ENCODE results near the gene FXYD7. TPM values are rescaled to one million over a fixed set of nuclear protein-coding genes. Genes with fewer than 3 reads are reported as not detected.

Gene FXYD7
- total and polyA plus RNA-seq, 2 of the 13 experiments (the other 11 are each of a cell fraction or from before 2014, with no cell fraction given): 0.55 TPM; not detected in 1

- peak; percentile 74; the same call in 1 of the 2 replicates for TF ChIP-seq IKZF5 (CRISPR knock-in tag; IDR thresholded peaks at IDR 0.05)
- no peak for TF ChIP-seq HOXA7 (CRISPR knock-in tag; IDR thresholded peaks at IDR 0.05)
- TF ChIP-seq HMGXB4 (CRISPR knock-in tag; IDR thresholded peaks at IDR 0.05; ENCODE audit: borderline replicate concordance in 1 of 2, low read depth in 1 of 2): peak; percentile 34 to 63; a peak in 1 of 4 replicates
- TF ChIP-seq SP2 (CRISPR knock-in tag; IDR thresholded peaks at IDR 0.05): no peak
- peak; percentile 50; the same call in 1 of the 2 replicates for TF ChIP-seq ZFX (CRISPR knock-in tag; IDR thresholded peaks at IDR 0.05; ENCODE audit: low read depth)
- TF ChIP-seq PITX1 (CRISPR knock-in tag; IDR thresholded peaks at IDR 0.05): no peak
- TF ChIP-seq ZMAT3 (CRISPR knock-in tag; conservative IDR thresholded peaks at IDR 0.05): 0 out of 2 replicates have a peak, but pooled peaks have one; percentile 37
- peak; percentile 87 for TF ChIP-seq RAD21 (CRISPR knock-in tag; IDR thresholded peaks at IDR 0.05)
- no peak for TF ChIP-seq ZNF629 (CRISPR knock-in tag; conservative IDR thresholded peaks at IDR 0.05)
- TF ChIP-seq ZBTB49 (CRISPR knock-in tag; IDR thresholded peaks at IDR 0.05; ENCODE audit: borderline replicate concordance): no peak
- peak; percentile 69; the same call in 1 of the 2 replicates for TF ChIP-seq KDM4B (CRISPR knock-in tag; IDR thresholded peaks at IDR 0.05)
- peak; percentile 69 for TF ChIP-seq ELF3 (CRISPR knock-in tag; IDR thresholded peaks at IDR 0.05)
- 0 out of 2 replicates have a peak, but pooled peaks have one; percentile 39 for TF ChIP-seq ZBED4 (CRISPR knock-in tag; IDR thresholded peaks at IDR 0.05; ENCODE audit: borderline replicate concordance)
- peak; percentile 51 for TF ChIP-seq BCL6 (CRISPR knock-in tag; IDR thresholded peaks at IDR 0.05)
- TF ChIP-seq GABPA (IDR thresholded peaks at IDR 0.05; ENCODE audit: low read depth, low read length): no peak
- TF ChIP-seq GABPA (CRISPR knock-in tag; IDR thresholded peaks at IDR 0.05; ENCODE audit: low read depth): peak; percentile 64; the same call in 1 of the 2 replicates
- TF ChIP-seq ZC3H4 (CRISPR knock-in tag; IDR thresholded peaks at IDR 0.05; ENCODE audit: borderline replicate concordance): no peak
- TF ChIP-seq NFKB2 (CRISPR knock-in tag; IDR thresholded peaks at IDR 0.05; ENCODE audit: borderline replicate concordance): no peak
- no peak for TF ChIP-seq ZNF207 (IDR thresholded peaks at IDR 0.05; ENCODE audit: borderline replicate concordance)
- no peak for TF ChIP-seq SOX6 (IDR thresholded peaks at IDR 0.05)
- peak; percentile 54 for TF ChIP-seq SOX6 (CRISPR knock-in tag; IDR thresholded peaks at IDR 0.05)
- no peak; the same call in 1 of the 2 replicates for TF ChIP-seq GFI1 (CRISPR knock-in tag; IDR thresholded peaks at IDR 0.05; ENCODE audit: borderline replicate concordance)
Measured at GRCh38 chr19:35135389-35135909, 7.6 kb upstream of the FXYD7 start (continued).

Data from HepG2 (cell line).